H9 (cell line): ENCODE results near the gene RHNO1. TPM values are rescaled to one million over a fixed set of nuclear protein-coding genes. Genes with fewer than 3 reads are reported as not detected.

Experiments used
- DNase-seq: peaks from one replicate; pipeline ENCODE4 v3.0.0-alpha.2; 2017
- H2AFZ ChIP-seq: one replicate; pipeline ENCODE4 v1.6.1; 2013; ENCODE audit warnings: mild to moderate bottlenecking, low read length, control low read depth, moderate library complexity
- H2AK5ac ChIP-seq: 2 replicates; pipeline ENCODE4 v1.6.1; 2013; ENCODE audit warnings: low read length, control low read depth, mixed read lengths; ENCODE audit not compliant: insufficient read length
- H2BK120ac ChIP-seq: one replicate; pipeline ENCODE4 v1.6.1; 2013; ENCODE audit warnings: low read depth, mild to moderate bottlenecking, low read length, control low read depth, inconsistent platforms; ENCODE audit not compliant: poor library complexity, severe bottlenecking
- H2BK12ac ChIP-seq: 2 replicates; pipeline ENCODE4 v1.6.1; 2013; ENCODE audit warnings: low read length, control low read depth, mixed read lengths, low read depth; ENCODE audit not compliant: insufficient read length
- H2BK15ac ChIP-seq: 2 replicates; pipeline ENCODE4 v1.6.1; 2013; ENCODE audit warnings: low read depth, low read length, control low read depth
- H2BK20ac ChIP-seq: one replicate; pipeline ENCODE4 v1.6.1; 2013; ENCODE audit warnings: low read depth, mild to moderate bottlenecking, low read length, control low read depth, inconsistent platforms; ENCODE audit not compliant: poor library complexity, severe bottlenecking
- H2BK5ac ChIP-seq: 2 replicates; pipeline ENCODE4 v1.6.1; 2013; ENCODE audit warnings: low read length, control low read depth, mixed read lengths; ENCODE audit not compliant: insufficient read length
- H3K14ac ChIP-seq: 2 replicates; pipeline ENCODE4 v1.6.1; 2013; ENCODE audit warnings: low read length, control low read depth; ENCODE audit not compliant: insufficient read depth
- H3K18ac ChIP-seq: 2 replicates; pipeline ENCODE4 v1.6.1; 2013; ENCODE audit warnings: low read depth, mild to moderate bottlenecking, mixed read lengths, low read length, control low read depth; ENCODE audit not compliant: insufficient read length
- H3K23ac ChIP-seq: 2 replicates; pipeline ENCODE4 v1.6.1; 2013; ENCODE audit warnings: low read length, control low read depth, mixed read lengths, low read depth; ENCODE audit not compliant: insufficient read length
- H3K23me2 ChIP-seq: 2 replicates; pipeline ENCODE4 v1.6.1; 2013; ENCODE audit warnings: low read depth, mild to moderate bottlenecking, mixed read lengths, low read length, control low read depth; ENCODE audit not compliant: insufficient read length, poor library complexity, severe bottlenecking
- H3K27ac ChIP-seq: 2 replicates; pipeline ENCODE4 v1.5.1; 2013; ENCODE audit warnings: low read length, control low read depth, mixed read lengths, low read depth; ENCODE audit not compliant: insufficient read length
- H3K27me3 ChIP-seq: 2 replicates; pipeline ENCODE4 v1.6.1; 2013; ENCODE audit warnings: low read length, control low read depth, inconsistent platforms; ENCODE audit not compliant: insufficient read depth
- H3K4ac ChIP-seq: 2 replicates; pipeline ENCODE4 v1.6.1; 2013; ENCODE audit warnings: low read depth, mild to moderate bottlenecking, control low read depth, inconsistent platforms, low read length, moderate library complexity
- H3K4me1 ChIP-seq: 2 replicates; pipeline ENCODE4 v1.6.1; 2013; ENCODE audit warnings: low read length, control low read depth, inconsistent platforms; ENCODE audit not compliant: insufficient read depth
- H3K4me2 ChIP-seq: 2 replicates; pipeline ENCODE4 v1.6.1; 2013; ENCODE audit warnings: low read length, control low read depth, mixed read lengths; ENCODE audit not compliant: insufficient read length, insufficient read depth
- H3K56ac ChIP-seq: 2 replicates; pipeline ENCODE4 v1.6.1; 2013; ENCODE audit warnings: low read depth, mild to moderate bottlenecking, mixed read lengths, low read length, control low read depth; ENCODE audit not compliant: insufficient read length
- H3K79me1 ChIP-seq: 2 replicates; pipeline ENCODE4 v1.6.1; 2013; ENCODE audit warnings: low read depth, mild to moderate bottlenecking, moderate library complexity, low read length, control low read depth, inconsistent platforms; ENCODE audit not compliant: insufficient read depth, poor library complexity, severe bottlenecking
- H3K79me2 ChIP-seq: 2 replicates; pipeline ENCODE4 v1.6.1; 2013; ENCODE audit warnings: low read length, control low read depth, inconsistent platforms; ENCODE audit not compliant: insufficient read depth
- H3K9ac ChIP-seq: 2 replicates; pipeline ENCODE4 v1.6.1; 2013; ENCODE audit warnings: low read length, control low read depth, mixed read lengths; ENCODE audit not compliant: insufficient read length; ENCODE audit errors: extremely low read depth
- H3K9me3 ChIP-seq: one replicate; pipeline ENCODE4 v1.6.1; 2013; ENCODE audit warnings: low read depth, low read length, inconsistent platforms; ENCODE audit not compliant: control insufficient read depth
- H3T11ph ChIP-seq: one replicate; pipeline ENCODE4 v1.6.1; 2013; ENCODE audit warnings: mild to moderate bottlenecking, low read length, control low read depth, inconsistent platforms
- H4K20me1 ChIP-seq: one replicate; pipeline ENCODE4 v1.6.1; 2013; ENCODE audit not compliant: control insufficient read depth, insufficient read length, insufficient read depth
- H4K5ac ChIP-seq: 2 replicates; pipeline ENCODE4 v1.6.1; 2013; ENCODE audit warnings: low read depth, mild to moderate bottlenecking, mixed read lengths, low read length, control low read depth; ENCODE audit not compliant: insufficient read length
- H4K8ac ChIP-seq: replicated peaks from 2 replicates; pipeline ENCODE4 v1.6.1; 2013; ENCODE audit warnings: low read length, control low read depth, mixed read lengths, low read depth; ENCODE audit not compliant: insufficient read length
- H4K91ac ChIP-seq: 2 replicates; pipeline ENCODE4 v1.6.1; 2013; ENCODE audit warnings: low read depth, mild to moderate bottlenecking, moderate library complexity, mixed read lengths, low read length, control low read depth; ENCODE audit not compliant: insufficient read length
- H3K27ac Mint-ChIP-seq, 3 experiments: 2 replicates in 2 of 3; 3 replicates in 1 of 3; pipeline ENCODE4 v1.8.0; 2020 to 2021; ENCODE audit warnings: mixed read lengths in 3 of 3, mild to moderate bottlenecking in 1 of 3, moderate library complexity in 1 of 3
- H3K27me3 Mint-ChIP-seq: 2 replicates; pipeline ENCODE4 v1.8.0; 2021; ENCODE audit warnings: low read depth, mild to moderate bottlenecking, moderate library complexity, mixed read lengths
- H3K36me3 Mint-ChIP-seq, 3 experiments: 2 replicates in 2 of 3; 3 replicates in 1 of 3; pipeline ENCODE4 v1.8.0; 2020 to 2021; ENCODE audit warnings: low read depth in 3 of 3, mixed read lengths in 3 of 3; ENCODE audit not compliant: insufficient read depth in 1 of 3
- H3K4me1 Mint-ChIP-seq, 2 experiments: 2 replicates each; pipeline ENCODE4 v1.8.0; 2020; ENCODE audit warnings: mixed read lengths in 2 of 2
- H3K4me3 Mint-ChIP-seq, 2 experiments: 2 replicates in 1 of 2; 3 replicates in 1 of 2; pipeline ENCODE4 v1.8.0; 2020 to 2021; ENCODE audit warnings: mild to moderate bottlenecking in 2 of 2, mixed read lengths in 2 of 2, moderate library complexity in 1 of 2
- H3K9me3 Mint-ChIP-seq, 2 experiments: 2 replicates in 1 of 2; 3 replicates in 1 of 2; pipeline ENCODE4 v1.8.0; 2020; ENCODE audit warnings: mild to moderate bottlenecking in 2 of 2, mixed read lengths in 2 of 2, moderate library complexity in 1 of 2
- WGBS: extraction: QIAGEN DNeasy Blood & Tissue Kit; methylation state at CpG from one replicate; pipeline ENCODE4 v1.1.7; 2013; ENCODE audit warnings: missing lambda C conversion rate, low lambda C conversion rate, mixed read lengths; ENCODE audit not compliant: insufficient read length; ENCODE audit errors: extremely low coverage; 5-methylcytosine and 5-hydroxymethylcytosine counted together
- total RNA-seq: library from RNA; stranded (reverse); gene quantifications from 2 replicates; pipeline ENCODE4 v1.2.1, GENCODE V29; 2021
- TF ChIP-seq, protein P1 (sequence below): fragments of 200-600 bp; sonication (generic); conservative IDR thresholded peaks from 3 replicates; pipeline ENCODE4 v1.8.0; 2021; ENCODE audit warnings: antibody characterized with exemption, mild to moderate bottlenecking

The RHNO1 gene
- total RNA-seq, 1 experiment from 2014 or later = 36.7 TPM

- Histone ChIP-seq H3T11ph (no peak overlapping the region), H2BK120ac (no peak overlapping the region), H3K79me2 (no peaks in the 10 kb centered on the region), H3K27ac (no peak overlapping the region), H2AK5ac (no peak overlapping the region), H2BK15ac (no peak overlapping the region), H4K91ac (no peak overlapping the region), H4K20me1 (no peaks in the 10 kb centered on the region), H2BK5ac (no peak overlapping the region), H3K56ac (no peak overlapping the region), H3K9me3 (no peaks in the 10 kb centered on the region), H3K4me2 (no peak overlapping the region), H4K8ac (no peak overlapping the region), H3K18ac (no peak overlapping the region), H3K14ac (no peak overlapping the region), H2AFZ (no peak overlapping the region), H3K79me1 (no peaks in the 10 kb centered on the region), H4K5ac (no peak overlapping the region), H2BK12ac (no peak overlapping the region), H2BK20ac (no peak overlapping the region), H3K23me2 (no peaks in the 10 kb centered on the region), H3K9ac (no peak overlapping the region), H3K4ac (no peak overlapping the region), H3K4me1 (no peaks in the 10 kb centered on the region), H3K27me3 (no peaks in the 10 kb centered on the region), H3K23ac (no peak overlapping the region)
- WGBS = no CpG with 5 or more reads among the region's 6 CpGs
- Mint-ChIP-seq H3K27ac (no peak overlapping the region), H3K4me1 (peaks cover 25 to 31% of the 10 kb centered on the region in 2 experiments), H3K4me3 (no peak overlapping the region), H3K36me3 (peaks cover 1 to 5% (median 4%) of the 10 kb centered on the region in 3 experiments; a peak in 3 of 7 replicates), H3K27me3 (peaks cover 1% of the 10 kb centered on the region; the same call in 1 of the 2 replicates), H3K9me3 (no peaks in the 10 kb centered on the region)
- DNase-seq = no peak
- TF ChIP-seq, protein P1, sequence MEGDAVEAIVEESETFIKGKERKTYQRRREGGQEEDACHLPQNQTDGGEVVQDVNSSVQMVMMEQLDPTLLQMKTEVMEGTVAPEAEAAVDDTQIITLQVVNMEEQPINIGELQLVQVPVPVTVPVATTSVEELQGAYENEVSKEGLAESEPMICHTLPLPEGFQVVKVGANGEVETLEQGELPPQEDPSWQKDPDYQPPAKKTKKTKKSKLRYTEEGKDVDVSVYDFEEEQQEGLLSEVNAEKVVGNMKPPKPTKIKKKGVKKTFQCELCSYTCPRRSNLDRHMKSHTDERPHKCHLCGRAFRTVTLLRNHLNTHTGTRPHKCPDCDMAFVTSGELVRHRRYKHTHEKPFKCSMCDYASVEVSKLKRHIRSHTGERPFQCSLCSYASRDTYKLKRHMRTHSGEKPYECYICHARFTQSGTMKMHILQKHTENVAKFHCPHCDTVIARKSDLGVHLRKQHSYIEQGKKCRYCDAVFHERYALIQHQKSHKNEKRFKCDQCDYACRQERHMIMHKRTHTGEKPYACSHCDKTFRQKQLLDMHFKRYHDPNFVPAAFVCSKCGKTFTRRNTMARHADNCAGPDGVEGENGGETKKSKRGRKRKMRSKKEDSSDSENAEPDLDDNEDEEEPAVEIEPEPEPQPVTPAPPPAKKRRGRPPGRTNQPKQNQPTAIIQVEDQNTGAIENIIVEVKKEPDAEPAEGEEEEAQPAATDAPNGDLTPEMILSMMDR = no peak
Measured at GRCh38 chr12:2845280-2845679, 31.7 kb upstream of the RHNO1 start.
